NCI-H2227 treated with DMSO at 0.1 percent for 48 hours (cell line): ENCODE measurements around the gene ADCY1.

ENCODE experiments used
- DNase-seq: peaks from one replicate; lab custom pipeline; 2025; lab: John Stamatoyannopoulos, UW

The ADCY1 gene

DNA sequence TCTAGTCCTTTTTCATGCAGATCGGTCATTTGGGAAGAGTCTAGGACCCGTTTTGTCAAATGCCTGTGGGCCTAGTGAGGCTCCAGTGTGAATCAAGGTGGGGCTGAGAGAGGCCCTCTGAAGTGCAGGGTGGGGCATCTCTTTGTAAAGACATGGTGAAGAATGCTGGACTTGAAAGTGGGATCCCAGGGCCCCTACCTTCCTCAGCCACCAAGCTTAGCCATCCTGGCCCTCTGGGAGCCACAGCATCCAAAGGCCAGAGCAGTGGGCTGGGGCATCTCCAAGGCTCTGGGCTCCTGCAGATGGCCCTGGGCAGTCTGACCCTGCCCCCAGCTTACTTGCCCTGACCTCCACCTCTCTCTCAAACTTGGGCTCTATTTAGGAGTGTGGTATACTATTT, 78.5 kb downstream of the ADCY1 start:
- no peak for DNase-seq

GRCh38 chr7:45653209-45653907, 79.2 kb downstream of the ADCY1 start:
- DNase-seq: no peak

GRCh38 chr7:45654341-45654740, 80.2 kb downstream of the ADCY1 start:
- DNase-seq: no peak

GRCh38 chr7:45655539-45655938, 81.4 kb downstream of the ADCY1 start:
- DNase-seq: no peak

DNA sequence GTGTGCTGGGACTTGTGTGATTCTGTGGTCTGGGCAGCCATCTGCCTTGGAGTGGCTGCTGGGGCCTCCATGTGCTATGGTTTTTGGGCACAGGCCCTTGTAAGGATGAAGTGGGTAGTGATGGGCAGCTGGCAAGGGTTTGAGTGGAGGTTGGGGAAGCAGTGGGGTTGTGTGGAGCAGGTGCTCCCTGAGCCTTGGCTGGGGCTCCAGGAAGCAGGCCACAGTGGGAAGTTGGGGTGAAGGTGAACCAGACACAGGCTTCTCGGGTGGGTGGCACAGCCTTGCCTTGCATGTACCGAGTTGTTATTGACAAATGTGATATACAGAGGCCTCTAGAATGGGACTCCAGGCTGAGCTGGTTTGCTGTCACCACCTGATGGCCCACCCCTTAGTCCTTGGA, 82.3 kb downstream of the ADCY1 start:
- no peak for DNase-seq

GRCh38 chr7:45657136-45657889, 83.1 kb downstream of the ADCY1 start:
- DNase-seq: no peak

GRCh38 chr7:45657890-45658715, 83.9 kb downstream of the ADCY1 start:
- no peak for DNase-seq

DNA sequence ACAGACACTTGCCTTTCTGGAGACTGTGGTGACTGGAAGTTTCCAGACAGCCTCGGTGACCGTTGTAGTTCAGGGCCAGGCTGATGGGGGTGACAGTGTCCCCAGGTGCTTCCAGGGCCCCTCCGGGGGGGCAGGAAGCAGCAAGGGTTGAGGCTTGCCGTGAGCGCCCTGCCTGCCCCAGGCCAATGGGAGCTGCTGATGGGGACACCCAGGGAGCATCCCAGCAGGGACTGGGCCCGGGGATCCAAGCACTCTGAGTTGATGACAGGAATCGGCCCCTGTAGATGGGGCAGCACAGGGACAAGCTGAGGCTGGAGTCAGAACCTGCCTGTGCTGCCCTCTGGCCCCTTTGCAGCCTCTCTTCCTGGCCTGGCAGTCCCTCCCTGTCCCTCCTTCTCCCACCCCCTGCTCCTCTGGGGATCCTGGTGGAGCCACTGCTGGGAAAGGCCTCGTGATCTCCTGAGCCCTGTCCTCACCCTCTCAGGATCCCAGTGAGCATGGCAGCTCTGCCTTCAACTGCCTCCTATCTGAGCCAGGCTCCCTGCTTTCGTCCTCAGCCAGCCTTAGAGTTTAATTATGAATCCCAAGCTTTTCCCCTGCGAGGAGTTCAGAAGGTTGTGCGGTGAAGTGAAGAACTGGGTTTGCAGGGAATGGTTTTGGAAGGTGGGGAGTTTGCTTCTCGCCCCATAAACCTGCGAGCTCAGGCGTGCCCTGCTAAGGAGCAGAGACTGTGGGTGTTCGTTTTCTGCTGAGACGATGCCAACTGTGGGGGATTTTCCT, 84.7 kb downstream of the ADCY1 start:
- no peak for DNase-seq

DNA sequence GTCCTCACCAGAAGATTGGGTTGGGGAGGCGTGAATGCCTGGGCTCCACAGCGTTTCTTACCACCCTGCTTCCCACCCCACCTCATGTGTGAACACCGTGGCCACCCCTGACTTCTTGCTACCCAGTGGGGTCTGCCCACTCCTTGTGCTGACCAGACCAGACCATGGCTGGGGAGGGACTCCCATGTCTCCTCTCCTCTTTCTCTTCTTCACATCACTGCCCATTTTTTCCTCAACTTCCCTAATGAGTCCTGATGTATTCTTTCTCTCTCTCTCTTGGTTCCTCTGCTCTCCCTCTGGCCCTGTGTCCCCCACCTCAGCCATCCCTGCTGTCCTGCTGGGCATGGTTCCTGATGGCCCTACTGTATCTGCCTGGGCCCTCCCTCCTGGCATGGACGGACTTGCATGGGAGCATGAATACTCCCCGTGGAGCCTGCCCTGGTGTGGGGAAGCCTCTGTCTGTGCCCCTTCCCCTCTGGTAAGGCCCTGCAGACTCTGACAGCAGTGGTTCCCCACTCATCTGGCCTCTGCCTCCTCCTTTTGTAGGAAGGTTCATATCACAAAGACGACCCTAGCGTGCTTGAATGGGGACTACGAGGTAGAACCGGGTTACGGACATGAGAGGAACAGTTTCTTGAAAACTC, 85.5 kb downstream of the ADCY1 start:
- DNase-seq: no peak

DNA sequence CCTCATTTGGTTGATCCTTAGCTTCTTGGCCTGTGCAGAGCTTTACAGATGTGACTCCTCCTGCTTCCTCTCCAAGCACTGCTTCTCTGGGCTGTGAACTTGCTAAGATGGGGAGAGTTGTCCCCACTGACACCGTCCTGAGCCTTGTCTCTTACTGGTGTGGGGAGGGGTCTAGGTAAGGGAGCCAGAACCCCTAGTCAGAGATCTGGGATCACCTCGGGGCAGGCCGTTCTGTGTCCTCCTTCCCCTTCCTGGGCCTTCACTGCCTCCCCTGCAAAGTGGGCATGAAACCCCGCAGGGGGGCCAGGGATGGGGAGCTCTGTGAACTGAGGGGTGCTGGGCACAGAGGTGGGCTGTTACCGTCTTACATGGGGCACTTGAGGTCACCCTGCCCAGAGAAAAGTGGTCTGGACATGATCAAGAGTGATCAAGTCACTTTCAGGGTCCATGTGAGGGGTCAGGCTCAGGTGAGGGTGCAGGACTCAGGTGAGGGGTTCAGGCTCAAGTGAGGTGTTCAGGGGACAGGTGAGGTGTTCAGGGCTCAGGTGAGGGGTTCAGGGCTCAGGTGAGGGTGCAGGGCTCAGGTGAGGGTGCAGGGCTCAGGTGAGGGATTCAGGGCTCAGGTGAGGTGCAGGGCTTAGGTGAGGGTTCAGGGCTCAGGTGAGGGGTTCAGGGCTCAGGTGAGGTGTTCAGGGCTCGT, 86.2 kb downstream of the ADCY1 start:
- no peak for DNase-seq

GRCh38 chr7:45660901-45661211, 86.7 kb downstream of the ADCY1 start:
- no peak for DNase-seq

- no peak for DNase-seq
These were observed 87.3 kb downstream of the ADCY1 start for GRCh38 chr7:45661302-45661995.

- DNase-seq: no peak
These were observed 87.8 kb downstream of the ADCY1 start for GRCh38 chr7:45662018-45662417.

GRCh38 chr7:45662540-45663166, 88.5 kb downstream of the ADCY1 start:
- DNase-seq: no peak

DNA sequence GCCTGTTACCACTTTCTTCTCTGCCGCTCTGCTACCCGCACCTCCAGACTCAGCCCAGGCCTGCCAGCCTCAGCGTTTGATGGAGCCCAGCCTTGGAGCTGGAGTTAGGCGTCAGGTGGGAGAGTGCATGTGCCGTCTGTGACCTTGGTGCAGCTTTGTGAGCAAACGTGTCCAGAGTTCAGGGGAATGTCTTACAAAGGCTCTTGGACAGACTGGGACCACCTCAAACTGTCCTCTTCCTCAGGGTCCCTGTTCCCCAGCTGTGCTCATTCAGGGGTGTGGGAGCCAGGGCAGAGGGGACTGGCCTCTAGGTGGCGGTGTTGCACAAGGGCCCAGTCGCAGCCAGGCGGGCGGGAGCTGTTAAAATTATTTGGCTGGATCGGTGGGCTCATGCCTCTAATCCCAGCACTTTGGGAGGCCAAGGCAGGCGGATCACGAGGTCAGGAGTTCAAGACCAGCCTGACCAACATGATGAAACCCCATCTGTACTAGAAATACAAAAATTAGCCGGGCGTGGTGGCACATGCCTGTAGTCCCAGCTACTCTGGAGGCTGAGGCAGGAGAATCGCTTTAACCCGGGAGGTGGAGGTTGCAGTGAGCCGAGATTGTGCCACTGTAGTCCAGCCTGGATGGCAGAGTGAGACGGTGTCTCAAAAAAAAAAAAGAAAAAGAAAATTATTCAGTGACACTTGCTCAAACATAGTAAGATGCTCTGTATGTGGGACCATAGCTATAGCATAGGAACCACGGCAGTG, 89.2 kb downstream of the ADCY1 start:
- DNase-seq: no peak

GRCh38 chr7:45663965-45664633, 89.9 kb downstream of the ADCY1 start:
- DNase-seq: no peak

DNA sequence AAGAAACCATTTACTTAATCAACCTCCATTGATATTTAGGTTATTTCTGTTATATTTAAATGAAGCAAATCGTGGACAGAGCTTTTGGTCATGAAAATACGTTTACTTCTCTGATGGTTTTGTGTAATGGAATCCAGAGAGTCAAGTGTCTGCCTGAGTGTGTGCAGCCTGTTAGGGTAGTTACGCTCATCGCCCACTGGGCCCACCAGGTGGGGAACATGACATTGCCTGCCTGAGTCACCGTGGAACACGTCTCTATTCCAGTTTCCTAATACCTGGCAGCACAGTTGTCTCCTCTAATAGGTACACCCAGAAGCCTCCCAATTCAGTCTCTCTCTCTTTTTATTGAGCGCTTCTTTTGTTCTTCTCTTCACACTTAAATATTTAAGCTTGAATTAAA, 91.0 kb downstream of the ADCY1 start:
- DNase-seq: no peak

GRCh38 chr7:45670227-45670626, 96.1 kb downstream of the ADCY1 start:
- DNase-seq: no peak

DNA sequence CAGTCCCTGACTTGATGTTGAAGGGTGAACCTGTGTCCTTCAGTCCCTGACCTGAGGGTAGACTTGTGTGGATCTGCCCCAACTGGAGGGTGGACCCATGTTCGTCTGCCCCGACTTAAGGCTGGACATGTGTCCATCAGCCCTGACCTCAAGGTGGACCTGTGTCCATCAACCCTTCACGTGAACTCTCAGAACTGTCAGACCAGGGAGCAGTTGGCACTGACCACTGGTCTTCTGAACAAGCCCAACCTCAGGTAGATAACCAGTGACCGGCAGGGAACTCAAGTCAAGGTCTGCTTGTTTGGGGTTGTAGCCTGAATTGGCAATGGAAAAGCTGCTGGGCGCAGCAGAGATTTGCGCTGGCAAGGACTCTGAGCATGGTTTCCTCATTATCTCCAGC, 96.5 kb downstream of the ADCY1 start:
- DNase-seq: no peak
